K562 (cell line): Measurements from ENCODE around the gene ARID4B. TPM values are rescaled to one million over a fixed set of nuclear protein-coding genes. Genes with fewer than 3 reads are reported as not detected.

Experiments
- BRCA1 ChIP-seq, 2 experiments: fragments of 450-650 bp in 1 of 2; sonication (generic) in 1 of 2; formaldehyde crosslinking in 1 of 2; IDR thresholded peaks; 2 replicates each; pipeline versions ENCODE4 v1.5.0 to v1.6.1; 2017 to 2020; ENCODE audit warnings: mild to moderate bottlenecking in 1 of 2, missing genetic modification reagents in 1 of 2
- CUX1 ChIP-seq: fragments of 200-800 bp; sonication (Bioruptor generic); IDR thresholded peaks from 2 replicates; pipeline ENCODE4 v1.6.1; 2016; ENCODE audit warnings: missing genetic modification characterization, missing compliant biosample characterization
- POU5F1 ChIP-seq: fragments of 150-350 bp; IDR thresholded peaks from 2 replicates; pipeline ENCODE4 v1.6.1; 2014; ENCODE audit warnings: borderline replicate concordance, low read length, low read depth, mild to moderate bottlenecking; ENCODE audit not compliant: partially characterized antibody
- TEAD4 ChIP-seq, 2 experiments: sonication (generic) in 1 of 2; formaldehyde crosslinking in 1 of 2; IDR thresholded peaks; 2 replicates each; pipeline versions ENCODE4 v1.6.1 to v1.8.0; 2012 to 2022; ENCODE audit warnings: borderline replicate concordance in 1 of 2, inconsistent platforms in 1 of 2, low read length in 1 of 2, mild to moderate bottlenecking in 1 of 2, missing genetic modification reagents in 1 of 2
- ZNF395 ChIP-seq: fragments of 200-800 bp; sonication (Bioruptor generic); IDR thresholded peaks from 2 replicates; pipeline ENCODE4 v1.6.1; 2017; ENCODE audit warnings: missing genetic modification characterization, missing compliant biosample characterization
- polyA plus RNA-seq, 8 experiments: library from polyadenylated mRNA; depleted of rRNA in 4 of 8; stranded (reverse) in 5 of 8; unstranded in 3 of 8; fragments of >200 nt; fragmentation: Nextera tagmentation in 2 of 8; fragmentation: Illumina TruSeq in 1 of 8; extraction: Ambion mirVana in 2 of 8; extraction: Trizol in 1 of 8; gene quantifications; 2 replicates each; pipeline versions ENCODE4 v1.2.1 to v1.2.3, GENCODE V29; 2011 to 2014; ENCODE audit warnings: inconsistent platforms in 1 of 8, missing spikeins in 1 of 8
- total RNA-seq, 7 experiments: library from RNA; depleted of rRNA in 6 of 7; stranded (reverse); fragments of >200 nt in 6 of 7; fragmentation: Illumina TruSeq in 2 of 7; extraction: Trizol in 2 of 7; gene quantifications; 2 replicates each; pipeline versions ENCODE4 v1.2.1 to v1.2.3, GENCODE V29; 2011 to 2021; ENCODE audit warnings: low replicate concordance in 1 of 7
- TF ChIP-seq, protein P1 (sequence below): fragments of 450-650 bp; IDR thresholded peaks from 2 replicates; pipeline ENCODE4 v1.6.1; 2017; ENCODE audit warnings: mild to moderate bottlenecking, moderate library complexity

Gene ARID4B
- total and polyA plus RNA-seq, 9 of the 15 experiments (the other 6 are each of a cell fraction or from before 2014, with no cell fraction given) = 8.4 to 38.9 (median 18.5) TPM

DNA sequence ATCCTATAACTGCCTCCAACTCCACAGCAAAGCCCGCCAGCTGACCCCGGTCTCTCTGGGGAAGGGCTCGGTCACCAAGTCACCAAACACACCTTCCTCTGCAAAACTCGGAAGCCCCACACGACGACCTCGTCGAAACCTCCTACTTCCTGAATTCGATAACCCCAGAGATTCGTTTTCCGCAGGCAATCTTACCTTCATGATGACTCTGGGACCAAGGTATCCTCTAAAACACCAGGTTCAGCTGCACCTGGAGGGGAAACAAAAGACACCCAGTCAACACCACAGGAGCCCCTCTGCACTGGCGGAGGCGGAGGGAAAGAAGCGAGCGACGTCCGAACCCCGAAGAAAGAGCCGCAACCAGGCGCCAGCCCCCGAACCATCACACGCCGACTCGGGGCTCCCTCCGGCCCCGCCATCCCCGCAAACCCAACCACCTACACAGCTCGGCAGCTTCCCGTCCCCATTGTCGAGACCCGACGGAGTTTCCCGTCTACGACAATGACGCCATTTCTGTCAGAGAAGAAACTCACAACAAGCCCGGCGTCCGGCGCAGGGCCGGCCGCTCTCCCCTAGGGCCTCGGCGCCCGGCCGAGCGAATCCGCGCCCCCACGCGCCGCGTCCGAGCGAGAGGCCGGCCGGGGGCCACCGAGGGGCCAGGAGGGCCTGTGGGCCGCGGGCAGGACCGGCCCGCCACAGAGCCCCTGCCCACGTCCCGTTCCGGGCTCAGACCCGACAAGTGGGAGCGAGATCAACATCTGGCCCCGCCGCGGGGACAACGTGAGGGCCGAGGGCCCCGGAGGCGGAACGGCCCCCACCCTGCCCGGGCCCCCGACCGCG, 1.0 kb downstream of the ARID4B start (continued):
- TF ChIP-seq, protein P1, sequence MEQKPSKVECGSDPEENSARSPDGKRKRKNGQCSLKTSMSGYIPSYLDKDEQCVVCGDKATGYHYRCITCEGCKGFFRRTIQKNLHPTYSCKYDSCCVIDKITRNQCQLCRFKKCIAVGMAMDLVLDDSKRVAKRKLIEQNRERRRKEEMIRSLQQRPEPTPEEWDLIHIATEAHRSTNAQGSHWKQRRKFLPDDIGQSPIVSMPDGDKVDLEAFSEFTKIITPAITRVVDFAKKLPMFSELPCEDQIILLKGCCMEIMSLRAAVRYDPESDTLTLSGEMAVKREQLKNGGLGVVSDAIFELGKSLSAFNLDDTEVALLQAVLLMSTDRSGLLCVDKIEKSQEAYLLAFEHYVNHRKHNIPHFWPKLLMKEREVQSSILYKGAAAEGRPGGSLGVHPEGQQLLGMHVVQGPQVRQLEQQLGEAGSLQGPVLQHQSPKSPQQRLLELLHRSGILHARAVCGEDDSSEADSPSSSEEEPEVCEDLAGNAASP = no peak
- TF ChIP-seq TEAD4 (IDR thresholded peaks at IDR 0.05; ENCODE audit: low read length) (no peak), TEAD4 (CRISPR knock-in tag; IDR thresholded peaks at IDR 0.05; ENCODE audit: borderline replicate concordance) (no peak), CUX1 (CRISPR knock-in tag) (no peak), POU5F1 (no peak), ZNF395 (CRISPR knock-in tag) (no peak), BRCA1 (IDR thresholded peaks at IDR 0.05) (no peak), BRCA1 (CRISPR knock-in tag; IDR thresholded peaks at IDR 0.05) (no peak)
